Kidney (tissue), 14 donors: ENCODE data around the gene LRBA. TPM values are rescaled to one million over a fixed set of nuclear protein-coding genes. Genes with fewer than 3 reads are reported as not detected.

Experiments used
- DNase-seq, 5 donors: peaks; one replicate each; pipeline ENCODE4 v3.0.0-alpha.2; 2013 to 2020
- FAIRE-seq: peaks from 2 replicates; lab custom pipeline; 2012; peaks lifted over from hg19 to GRCh38; lab: Jason Lieb, UNC
- H3K27ac ChIP-seq, 2 donors: one replicate each; pipeline ENCODE4 v1.7.0; 2013; ENCODE audit warnings: low read depth in 2 of 2, low read length in 2 of 2, inconsistent platforms in 1 of 2
- H3K27me3 ChIP-seq: one replicate; pipeline ENCODE4 v1.7.1; 2013; ENCODE audit warnings: low read length, inconsistent platforms; ENCODE audit not compliant: control insufficient read depth, insufficient read depth
- H3K36me3 ChIP-seq, 3 donors: one replicate each; pipeline versions ENCODE4 v1.7.0 to v1.7.1; 2013; ENCODE audit warnings: low read length in 3 of 3, control low read depth in 1 of 3, inconsistent platforms in 1 of 3; ENCODE audit not compliant: insufficient read depth in 3 of 3, control insufficient read depth in 2 of 3
- H3K4me1 ChIP-seq, 3 donors: one replicate each; pipeline versions ENCODE4 v1.7.0 to v1.7.1; 2013; ENCODE audit warnings: low read length in 3 of 3, inconsistent platforms in 1 of 3, low read depth in 1 of 3; ENCODE audit not compliant: control insufficient read depth in 2 of 3, insufficient read depth in 2 of 3
- H3K4me3 ChIP-seq, 3 donors: one replicate each; pipeline versions ENCODE4 v1.7.0 to v1.8.1; 2013; ENCODE audit warnings: low read length in 3 of 3, control low read depth in 1 of 3, inconsistent platforms in 1 of 3
- H3K9ac ChIP-seq, 3 donors: one replicate each; pipeline versions ENCODE4 v1.7.0 to v1.7.1; 2013; ENCODE audit warnings: low read length in 3 of 3, control low read depth in 1 of 3, inconsistent platforms in 1 of 3
- H3K9me3 ChIP-seq, 3 donors: one replicate each; pipeline versions ENCODE4 v1.7.0 to v1.7.1; 2013; ENCODE audit warnings: low read length in 3 of 3, control low read depth in 1 of 3, inconsistent platforms in 1 of 3; ENCODE audit not compliant: control insufficient read depth in 2 of 3, insufficient read depth in 1 of 3
- CTCF ChIP-seq: IDR thresholded peaks from 3 replicates; pipeline ENCODE4 v1.5.1; 2012; ENCODE audit warnings: mild to moderate bottlenecking, moderate library complexity, borderline replicate concordance; ENCODE audit not compliant: insufficient read depth; ENCODE audit errors: extremely low read depth
- intact Hi-C: fragments of 100-400 bp; cut with DNase I; formaldehyde crosslinking; loops from one replicate; pipeline ENCODE4 v1.11.1; 2022
- polyA plus RNA-seq: library from polyadenylated mRNA; stranded (reverse); fragments of 350-450 nt; fragmentation: Illumina TruSeq; extraction: RNeasy Lipid Tissue Mini Kit (QIAGEN cat#74804); gene quantifications from one replicate; pipeline ENCODE4 v1.2.3, GENCODE V29; 2014; ENCODE audit warnings: low read depth, low replicate concordance; ENCODE audit not compliant: insufficient read depth
- total RNA-seq: library from RNA; stranded (reverse); fragmentation: NEBNext Ultra II Directional; extraction: Animal tissue kit (Norgen Biotek cat#: 25700); gene quantifications from one replicate; pipeline ENCODE4 v1.2.1, GENCODE V29; 2021
- donor health status: control.
- donor health status: control.
- donor health status: control.
- donor health status: control.
- donor health status: control.
- donor health status: DM: yes; HTN: yes; CAD: no.
- donor health status: Normal renal cell carcinoma (clear cell type).

LRBA gene
- total and polyA plus RNA-seq, 2 donors from 2014 or later: 20.3 to 76.7 TPM

DNA sequence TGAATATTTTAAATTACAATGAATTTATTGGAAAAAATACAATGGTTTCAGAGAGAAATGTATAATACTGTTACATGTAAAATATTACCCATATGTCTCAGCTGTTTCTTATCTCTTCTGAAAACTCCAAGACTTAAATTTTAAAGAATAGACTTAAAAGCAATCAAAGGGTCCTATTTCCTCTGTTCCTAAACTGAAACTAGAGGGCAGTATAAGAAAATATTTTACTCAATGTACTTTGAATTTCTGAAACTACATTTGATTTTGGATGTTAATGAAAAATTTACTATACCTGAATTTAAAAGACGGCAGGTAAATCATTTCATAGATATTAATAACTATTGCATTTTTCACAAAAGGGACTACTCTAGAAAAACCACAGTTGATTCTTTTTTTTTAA, 200.2 kb downstream of the LRBA start:
- TF ChIP-seq CTCF: no peak
- H3K27ac ChIP-seq: no peak overlapping the region
- no peak overlapping the region for H3K9ac ChIP-seq
- intact Hi-C loops: no loop called here
- H3K4me1 ChIP-seq: no peaks in the 10 kb centered on the region
- FAIRE-seq (no peak), DNase-seq (no peak)
- H3K27me3 ChIP-seq: no peaks in the 10 kb centered on the region
- no peak overlapping the region for H3K4me3 ChIP-seq
- no peaks in the 10 kb centered on the region for H3K9me3 ChIP-seq
- no peaks in the 10 kb centered on the region for H3K36me3 ChIP-seq

GRCh38 chr4:150805183-150806025, 209.7 kb downstream of the LRBA start:
- no peaks in the 10 kb centered on the region for H3K9me3 ChIP-seq
- H3K36me3 ChIP-seq: peaks cover 0 to 2% (median 0%) of the 10 kb centered on the region in 3 donors
- no peaks in the 10 kb centered on the region for H3K4me1 ChIP-seq
- no peak for DNase-seq
- no peak overlapping the region for H3K27ac ChIP-seq
- intact Hi-C loops: no loop called here
- no peak for FAIRE-seq
- no peak overlapping the region for H3K4me3 ChIP-seq
- no peak overlapping the region for H3K9ac ChIP-seq
- TF ChIP-seq CTCF: no peak
- H3K27me3 ChIP-seq: no peaks in the 10 kb centered on the region

GRCh38 chr4:150801833-150802232, 213.3 kb downstream of the LRBA start:
- no peak overlapping the region for H3K27ac ChIP-seq
- no peak overlapping the region for H3K4me3 ChIP-seq
- no peaks in the 10 kb centered on the region for H3K9me3 ChIP-seq
- intact Hi-C loops: no loop called here
- FAIRE-seq: no peak
- H3K9ac ChIP-seq: no peak overlapping the region
- DNase-seq: no peak
- no peak for TF ChIP-seq CTCF
- H3K27me3 ChIP-seq: no peaks in the 10 kb centered on the region
- H3K4me1 ChIP-seq: no peaks in the 10 kb centered on the region
- no peaks in the 10 kb centered on the region for H3K36me3 ChIP-seq

DNA sequence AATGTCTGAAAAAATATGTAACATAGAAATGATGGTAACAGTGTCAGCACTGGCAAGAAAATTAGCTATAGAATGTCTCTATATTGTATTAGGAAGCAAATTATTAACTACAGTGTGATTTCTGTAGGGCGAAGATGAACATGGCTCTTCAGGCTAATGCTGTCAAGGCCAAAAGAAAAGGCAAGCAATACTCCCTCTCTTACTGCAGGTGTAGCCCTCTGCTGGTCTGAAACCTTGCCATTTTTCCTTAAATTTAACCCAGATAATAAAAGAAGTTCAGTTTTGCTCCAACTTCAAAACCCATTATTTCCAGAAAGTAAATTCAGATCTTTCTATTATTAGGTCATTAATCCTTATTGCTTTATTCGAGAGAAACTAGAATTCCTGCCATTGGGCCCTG, 215.9 kb downstream of the LRBA start:
- H3K4me1 ChIP-seq: no peaks in the 10 kb centered on the region
- no peak overlapping the region for H3K4me3 ChIP-seq
- H3K36me3 ChIP-seq: no peaks in the 10 kb centered on the region
- no peak for TF ChIP-seq CTCF
- no peak overlapping the region for H3K9ac ChIP-seq
- H3K27ac ChIP-seq: no peak overlapping the region
- no peaks in the 10 kb centered on the region for H3K9me3 ChIP-seq
- FAIRE-seq: no peak
- no peaks in the 10 kb centered on the region for H3K27me3 ChIP-seq
- intact Hi-C loops: no loop called here
- DNase-seq: no peak
